HepG2 (cell line): ENCODE results near the gene TMC8. TPM values are rescaled to one million over a fixed set of nuclear protein-coding genes. Genes with fewer than 3 reads are reported as not detected.

Source experiments
- AGO1 ChIP-seq: fragments of 200-400 bp; formaldehyde crosslinking; IDR thresholded peaks from 2 replicates; pipeline ENCODE4 v1.6.1; 2017; ENCODE audit warnings: mild to moderate bottlenecking, low read depth, low read length, moderate library complexity; ENCODE audit not compliant: poor library complexity, severe bottlenecking
- CBX2 ChIP-seq, 2 experiments: fragments of 200-600 bp in 1 of 2; sonication (generic); formaldehyde crosslinking in 1 of 2; IDR thresholded peaks; 2 replicates each; pipeline versions ENCODE4 v1.7.0 to v1.8.1; 2018 to 2022; ENCODE audit warnings: low read depth in 2 of 2, low read length in 1 of 2, mild to moderate bottlenecking in 1 of 2, missing genetic modification reagents in 1 of 2
- MTA3 ChIP-seq: sonication (generic); formaldehyde crosslinking; IDR thresholded peaks from 2 replicates; pipeline ENCODE4 v1.4.0; 2020; ENCODE audit warnings: missing genetic modification reagents
- PCBP1 ChIP-seq: fragments of 200-400 bp; formaldehyde crosslinking; IDR thresholded peaks from 2 replicates; pipeline ENCODE4 v1.6.1; 2017; ENCODE audit warnings: mild to moderate bottlenecking, low read depth, low read length, borderline replicate concordance
- RCOR2 ChIP-seq: IDR thresholded peaks from 2 replicates; pipeline ENCODE4 v1.6.1; 2016; ENCODE audit warnings: missing biosample characterization, missing genetic modification reagents
- REL ChIP-seq: sonication (generic); formaldehyde crosslinking; conservative IDR thresholded peaks from 2 replicates; pipeline ENCODE4 v1.8.0; 2022; ENCODE audit warnings: mild to moderate bottlenecking, missing genetic modification reagents, moderate library complexity
- RXRA ChIP-seq: sonication (generic); formaldehyde crosslinking; IDR thresholded peaks from 2 replicates; pipeline ENCODE4 v1.5.1; 2020; ENCODE audit warnings: missing genetic modification reagents
- SP1 ChIP-seq, 2 experiments: fragments of 450-650 bp in 1 of 2; sonication (generic) in 1 of 2; formaldehyde crosslinking in 1 of 2; IDR thresholded peaks; 2 replicates each; pipeline versions ENCODE4 v1.4.0 to v1.6.1; 2016 to 2020; ENCODE audit warnings: missing genetic modification reagents in 1 of 2
- SSRP1 ChIP-seq: IDR thresholded peaks from 2 replicates; pipeline ENCODE4 v1.6.1; 2016; ENCODE audit warnings: control low read depth
- TBX2 ChIP-seq: sonication (generic); formaldehyde crosslinking; IDR thresholded peaks from 2 replicates; pipeline ENCODE4 v1.5.0; 2020; ENCODE audit warnings: missing genetic modification reagents, mild to moderate bottlenecking, borderline replicate concordance
- ZBTB40 ChIP-seq, 2 experiments: fragments of 450-650 bp in 1 of 2; sonication (generic) in 1 of 2; formaldehyde crosslinking in 1 of 2; IDR thresholded peaks; 2 replicates each; pipeline versions ENCODE4 v1.6.1 to v1.8.0; 2016 to 2022; ENCODE audit warnings: antibody characterized with exemption in 1 of 2, mild to moderate bottlenecking in 1 of 2, missing genetic modification reagents in 1 of 2
- ZNF17 ChIP-seq: sonication (generic); formaldehyde crosslinking; IDR thresholded peaks from 2 replicates; pipeline ENCODE4 v1.5.0; 2020; ENCODE audit warnings: mild to moderate bottlenecking, missing genetic modification reagents
- ZNF431 ChIP-seq: sonication (generic); formaldehyde crosslinking; IDR thresholded peaks from 2 replicates; pipeline ENCODE4 v1.9.0; 2022; ENCODE audit warnings: missing genetic modification reagents, low read depth, mild to moderate bottlenecking, borderline replicate concordance
- ZNF446 ChIP-seq: sonication (generic); formaldehyde crosslinking; IDR thresholded peaks from 2 replicates; pipeline ENCODE4 v1.5.0; 2020; ENCODE audit warnings: mild to moderate bottlenecking, missing genetic modification reagents
- ZNF556 ChIP-seq: sonication (generic); formaldehyde crosslinking; IDR thresholded peaks from 2 replicates; pipeline ENCODE4 v1.4.0; 2020; ENCODE audit warnings: mild to moderate bottlenecking, missing genetic modification reagents, borderline replicate concordance
- ZNF605 ChIP-seq: sonication (generic); formaldehyde crosslinking; IDR thresholded peaks from 2 replicates; pipeline ENCODE4 v1.8.0; 2022; ENCODE audit warnings: mild to moderate bottlenecking, missing genetic modification reagents
- ZNF766 ChIP-seq: sonication (generic); formaldehyde crosslinking; IDR thresholded peaks from 2 replicates; pipeline ENCODE4 v1.5.0; 2020; ENCODE audit warnings: missing genetic modification reagents, borderline replicate concordance
- ZNF776 ChIP-seq: sonication (generic); formaldehyde crosslinking; IDR thresholded peaks from 2 replicates; pipeline ENCODE4 v1.4.0; 2020; ENCODE audit warnings: mild to moderate bottlenecking, missing genetic modification reagents
- ZNF841 ChIP-seq: sonication (generic); formaldehyde crosslinking; IDR thresholded peaks from 2 replicates; pipeline ENCODE4 v1.8.1; 2023; ENCODE audit warnings: missing genetic modification reagents, borderline replicate concordance
- polyA plus RNA-seq, 8 experiments: library from polyadenylated mRNA; depleted of rRNA in 3 of 8; stranded (reverse) in 7 of 8; unstranded in 1 of 8; fragments of >200 nt; fragmentation: Illumina TruSeq in 4 of 8; extraction: Trizol in 4 of 8; gene quantifications; 2 replicates each; pipeline versions ENCODE4 v1.2.1 to v1.2.3, GENCODE V29; 2011 to 2016; ENCODE audit warnings: low read depth in 4 of 8, missing spikeins in 1 of 8, mixed read lengths in 1 of 8; ENCODE audit not compliant: insufficient read depth in 1 of 8
- total RNA-seq, 5 experiments: library from RNA; depleted of rRNA; stranded (reverse); fragments of >200 nt; fragmentation: Illumina TruSeq; extraction: Trizol; gene quantifications; 2 replicates each; pipeline ENCODE4 v1.2.3, GENCODE V29; 2016; ENCODE audit warnings: low read depth in 1 of 5
- TF ChIP-seq, protein P1 (sequence below): sonication (generic); formaldehyde crosslinking; IDR thresholded peaks from 2 replicates; pipeline ENCODE4 v1.4.0; 2020; ENCODE audit warnings: mild to moderate bottlenecking, missing genetic modification reagents

TMC8 gene
- total and polyA plus RNA-seq, 2 of the 13 experiments (the other 11 are each of a cell fraction or from before 2014, with no cell fraction given), result 0.53 to 7.8 TPM

DNA sequence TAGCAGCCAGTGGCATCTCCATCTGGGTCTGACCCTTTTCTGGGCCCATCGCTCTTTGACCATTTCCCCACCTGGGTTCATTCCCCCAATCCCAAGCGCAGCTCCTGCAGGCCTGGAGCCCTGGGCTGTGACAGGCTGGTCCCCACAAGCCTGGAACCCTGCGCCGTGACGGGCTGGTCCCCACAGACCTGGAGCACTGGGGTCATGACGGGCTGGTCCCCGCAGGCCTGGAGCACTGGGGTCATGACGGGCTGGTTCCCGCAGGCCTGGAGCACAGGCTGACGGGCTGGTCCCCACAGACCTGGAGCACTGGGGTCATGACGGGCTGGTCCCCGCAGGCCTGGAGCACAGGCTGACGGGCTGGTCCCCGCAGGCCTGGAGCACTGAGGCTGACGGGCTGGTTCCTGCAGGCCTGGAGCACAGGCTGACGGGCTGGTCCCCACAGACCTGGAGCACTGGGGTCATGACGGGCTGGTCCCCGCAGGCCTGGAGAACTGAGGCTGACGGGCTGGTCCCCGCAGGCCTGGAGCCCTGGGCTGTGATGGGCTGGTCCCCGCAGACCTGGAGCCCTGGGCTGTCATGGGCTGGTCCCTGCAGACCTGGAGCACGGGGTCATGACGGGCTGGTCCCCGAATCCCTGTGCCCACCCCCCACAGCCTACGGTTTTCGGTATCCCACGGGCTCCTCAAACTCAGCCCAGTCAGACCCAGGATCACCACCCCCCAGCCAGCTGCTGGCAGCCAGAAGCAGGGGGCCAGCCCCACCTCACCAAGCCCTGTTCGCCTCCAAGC lies 18.6 kb upstream of the TMC8 start (continued):
- TF ChIP-seq PCBP1, result no peak
- TF ChIP-seq CBX2 (IDR thresholded peaks at IDR 0.05; ENCODE audit: low read depth, low read length), result no peak
- TF ChIP-seq CBX2 (CRISPR knock-in tag; IDR thresholded peaks at IDR 0.05; ENCODE audit: low read depth), result no peak
- TF ChIP-seq ZNF605 (CRISPR knock-in tag), result 0 out of 2 replicates have a peak, but pooled peaks have one; percentile 3
- TF ChIP-seq REL (CRISPR knock-in tag), result 0 out of 2 replicates have a peak, but pooled peaks have one; percentile 28
- TF ChIP-seq ZNF776 (CRISPR knock-in tag), result no peak
- TF ChIP-seq AGO1, result peak; percentile 69
- TF ChIP-seq RCOR2 (CRISPR knock-in tag), result no peak
- TF ChIP-seq ZNF431 (CRISPR knock-in tag), result no peak
- TF ChIP-seq, protein P1, sequence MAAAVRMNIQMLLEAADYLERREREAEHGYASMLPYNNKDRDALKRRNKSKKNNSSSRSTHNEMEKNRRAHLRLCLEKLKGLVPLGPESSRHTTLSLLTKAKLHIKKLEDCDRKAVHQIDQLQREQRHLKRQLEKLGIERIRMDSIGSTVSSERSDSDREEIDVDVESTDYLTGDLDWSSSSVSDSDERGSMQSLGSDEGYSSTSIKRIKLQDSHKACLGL (CRISPR knock-in tag), result 0 out of 2 replicates have a peak, but pooled peaks have one; percentile 27
- no peak for TF ChIP-seq SP1 (IDR thresholded peaks at IDR 0.05)
- TF ChIP-seq SP1 (CRISPR knock-in tag; IDR thresholded peaks at IDR 0.05), result no peak
- no peak for TF ChIP-seq ZNF446 (CRISPR knock-in tag)
- TF ChIP-seq TBX2, result 0 out of 2 replicates have a peak, but pooled peaks have one; percentile 10
- no peak for TF ChIP-seq ZNF556 (CRISPR knock-in tag)
- TF ChIP-seq RXRA (CRISPR knock-in tag), result no peak
- TF ChIP-seq ZNF17 (CRISPR knock-in tag), result peak; percentile 56; the same call in 1 of the 2 replicates
- no peak for TF ChIP-seq SSRP1 (CRISPR knock-in tag)
- no peak for TF ChIP-seq MTA3 (CRISPR knock-in tag)
- no peak for TF ChIP-seq ZNF841 (CRISPR knock-in tag)
- TF ChIP-seq ZBTB40 (IDR thresholded peaks at IDR 0.05), result no peak
- TF ChIP-seq ZBTB40 (CRISPR knock-in tag; IDR thresholded peaks at IDR 0.05), result 0 out of 2 replicates have a peak, but pooled peaks have one; percentile 2
- TF ChIP-seq ZNF766 (CRISPR knock-in tag), result no peak
